ENCODE results near the gene CREG2.

DNA sequence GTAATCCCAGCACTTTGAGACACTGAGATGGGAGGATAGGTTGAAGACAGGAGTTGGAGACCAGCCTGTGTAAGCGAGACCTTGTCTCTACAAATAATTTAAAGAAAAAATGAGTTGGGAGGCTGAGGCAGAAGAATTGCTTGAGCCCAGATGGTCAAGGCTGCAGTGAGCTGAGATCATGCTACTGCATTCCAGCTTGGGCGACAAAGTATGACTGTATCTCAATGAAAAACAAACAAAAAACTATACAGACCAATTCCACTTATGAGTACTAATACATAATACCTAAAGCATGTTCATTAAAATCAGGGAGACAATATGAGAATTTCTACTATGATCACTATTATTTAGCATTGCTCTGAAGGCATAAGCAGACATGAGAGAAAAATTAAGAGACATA lies 91.4 kb downstream of the CREG2 start:
- no peak for TF ChIP-seq EZH2 (IDR thresholded peaks at IDR 0.05; ENCODE audit: low read length, missing control alignments)
- TF ChIP-seq, protein P1, sequence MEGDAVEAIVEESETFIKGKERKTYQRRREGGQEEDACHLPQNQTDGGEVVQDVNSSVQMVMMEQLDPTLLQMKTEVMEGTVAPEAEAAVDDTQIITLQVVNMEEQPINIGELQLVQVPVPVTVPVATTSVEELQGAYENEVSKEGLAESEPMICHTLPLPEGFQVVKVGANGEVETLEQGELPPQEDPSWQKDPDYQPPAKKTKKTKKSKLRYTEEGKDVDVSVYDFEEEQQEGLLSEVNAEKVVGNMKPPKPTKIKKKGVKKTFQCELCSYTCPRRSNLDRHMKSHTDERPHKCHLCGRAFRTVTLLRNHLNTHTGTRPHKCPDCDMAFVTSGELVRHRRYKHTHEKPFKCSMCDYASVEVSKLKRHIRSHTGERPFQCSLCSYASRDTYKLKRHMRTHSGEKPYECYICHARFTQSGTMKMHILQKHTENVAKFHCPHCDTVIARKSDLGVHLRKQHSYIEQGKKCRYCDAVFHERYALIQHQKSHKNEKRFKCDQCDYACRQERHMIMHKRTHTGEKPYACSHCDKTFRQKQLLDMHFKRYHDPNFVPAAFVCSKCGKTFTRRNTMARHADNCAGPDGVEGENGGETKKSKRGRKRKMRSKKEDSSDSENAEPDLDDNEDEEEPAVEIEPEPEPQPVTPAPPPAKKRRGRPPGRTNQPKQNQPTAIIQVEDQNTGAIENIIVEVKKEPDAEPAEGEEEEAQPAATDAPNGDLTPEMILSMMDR (conservative IDR thresholded peaks at IDR 0.05 in 1 of 2, IDR thresholded peaks at IDR 0.05 in 1 of 2; ENCODE audit: low read depth in 1 of 2, low read length in 2 of 2): no peak

Measured in fibroblast of lung (primary cell).